A549 (cell line): ENCODE measurements around the gene CXCR5. TPM values are rescaled to one million over a fixed set of nuclear protein-coding genes. Genes with fewer than 3 reads are reported as not detected.

Source experiments
- ATAC-seq, 2 experiments: fragments of 200-7000 bp in 1 of 2; fragments of >200 bp in 1 of 2; cut with Nextera tagmentation in 1 of 2; cut with Tn5 transposase in 1 of 2; 3 replicates each; pipeline versions ENCODE4 v1.8.0 to v1.9.1; 2018 to 2020; ENCODE audit warnings: mild to moderate bottlenecking in 1 of 2, moderate library complexity in 1 of 2
- CTCF ChIA-PET: fragments of 300-600 bp; sonication (Branson Sonifier 250); formaldehyde crosslinking; extraction: SDS; loops from one replicate; lab custom pipeline; 2021; ENCODE audit warnings: antibody characterized with exemption, inconsistent platforms; lab: Yijun Ruan, JAX
- POLR2A ChIA-PET: fragments of 350-600 bp; formaldehyde crosslinking; extraction: SDS; loops from one replicate; lab custom pipeline; 2021; ENCODE audit warnings: antibody characterized with exemption, inconsistent platforms; lab: Yijun Ruan, JAX
- DNase-seq, 2 experiments: peaks; one replicate each; pipeline versions ENCODE4 v3.0.0 to v3.0.0-alpha.2; 2011 to 2016; ENCODE audit warnings: low read depth in 1 of 2, low spot score in 1 of 2
- FAIRE-seq: peaks from 2 replicates; lab custom pipeline; 2011; peaks lifted over from hg19 to GRCh38; lab: Jason Lieb, UNC
- H3K27ac ChIP-seq, 2 experiments: fragments of >200 bp; sonication (Bioruptor Twin); formaldehyde crosslinking; 3 replicates each; pipeline ENCODE4 v1.5.1; 2016 to 2017
- H3K4me1 ChIP-seq: fragments of >200 bp; sonication (Bioruptor Twin); formaldehyde crosslinking; 3 replicates; pipeline ENCODE4 v1.6.1; 2016
- H3K4me2 ChIP-seq: fragments of >200 bp; sonication (Bioruptor Twin); formaldehyde crosslinking; 3 replicates; pipeline ENCODE4 v1.6.1; 2016
- H3K4me3 ChIP-seq: fragments of >200 bp; sonication (Bioruptor Twin); formaldehyde crosslinking; 3 replicates; pipeline ENCODE4 v1.5.1; 2016
- H3K9me3 ChIP-seq: fragments of >200 bp; sonication (Bioruptor Twin); formaldehyde crosslinking; 3 replicates; pipeline ENCODE4 v1.6.1; 2016
- CBX8 ChIP-seq: fragments of 200-600 bp; sonication (generic); IDR thresholded peaks from 2 replicates; pipeline ENCODE4 v1.6.1; 2016
- CTCF ChIP-seq: fragments of >200 bp; sonication (Bioruptor Twin); formaldehyde crosslinking; IDR thresholded peaks from 3 replicates; pipeline ENCODE4 v1.5.1; 2016
- EHF ChIP-seq: fragments of 250-450 bp; sonication (Bioruptor Pico); IDR thresholded peaks from 2 replicates; pipeline ENCODE4 v1.5.0; 2020; ENCODE audit warnings: mild to moderate bottlenecking
- EHMT2 ChIP-seq: fragments of 200-600 bp; sonication (generic); IDR thresholded peaks from 2 replicates; pipeline ENCODE4 v1.6.1; 2016; ENCODE audit warnings: antibody characterized with exemption, low read depth, mild to moderate bottlenecking, moderate library complexity
- EP300 ChIP-seq, 2 experiments: fragments of >200 bp; sonication (Bioruptor Twin); formaldehyde crosslinking; IDR thresholded peaks; 2 replicates in 1 of 2; 3 replicates in 1 of 2; pipeline ENCODE4 v1.6.1; 2016 to 2017
- ESRRA ChIP-seq: fragments of 150-350 bp; IDR thresholded peaks from 2 replicates; pipeline ENCODE4 v1.6.1; 2014; ENCODE audit warnings: mild to moderate bottlenecking, low read length, borderline replicate concordance
- FOXS1 ChIP-seq: fragments of 250-450 bp; sonication (Bioruptor Pico); IDR thresholded peaks from 2 replicates; pipeline ENCODE4 v1.5.0; 2020; ENCODE audit warnings: mild to moderate bottlenecking, moderate library complexity
- HOXA7 ChIP-seq: fragments of 250-450 bp; sonication (Bioruptor Pico); IDR thresholded peaks from 2 replicates; pipeline ENCODE4 v1.5.0; 2020; ENCODE audit warnings: mild to moderate bottlenecking, moderate library complexity
- HOXB5 ChIP-seq: fragments of 250-450 bp; sonication (Bioruptor Pico); IDR thresholded peaks from 2 replicates; pipeline ENCODE4 v1.5.0; 2020; ENCODE audit warnings: mild to moderate bottlenecking, moderate library complexity
- JUN ChIP-seq, 2 experiments: fragments of >200 bp; sonication (Bioruptor Twin); formaldehyde crosslinking; IDR thresholded peaks; 2 replicates in 1 of 2; 3 replicates in 1 of 2; pipeline ENCODE4 v1.6.1; 2016 to 2017
- MAFK ChIP-seq: fragments of 450-650 bp; IDR thresholded peaks from 2 replicates; pipeline ENCODE4 v1.6.1; 2014; ENCODE audit not compliant: partially characterized antibody
- MAX ChIP-seq: IDR thresholded peaks from 2 replicates; pipeline ENCODE4 v1.6.1; 2012
- NPAS2 ChIP-seq: fragments of 250-450 bp; sonication (Bioruptor Pico); IDR thresholded peaks from 2 replicates; pipeline ENCODE4 v1.8.0; 2022; ENCODE audit warnings: mild to moderate bottlenecking, moderate library complexity, borderline replicate concordance
- POLR2A ChIP-seq: IDR thresholded peaks from 2 replicates; pipeline ENCODE4 v1.6.1; 2012; ENCODE audit warnings: mild to moderate bottlenecking, low read length
- POLR2AphosphoS2 ChIP-seq: conservative IDR thresholded peaks from 2 replicates; pipeline ENCODE4 v1.6.1; 2012; ENCODE audit warnings: low read length, improper control_type of control experiment, inconsistent platforms
- RARB ChIP-seq: fragments of 250-450 bp; sonication (Bioruptor Pico); IDR thresholded peaks from 2 replicates; pipeline ENCODE4 v1.8.0; 2021; ENCODE audit warnings: mild to moderate bottlenecking, moderate library complexity
- SMC3 ChIP-seq: fragments of >200 bp; sonication (Bioruptor Twin); formaldehyde crosslinking; IDR thresholded peaks from 3 replicates; pipeline ENCODE4 v1.6.1; 2018; ENCODE audit warnings: inconsistent platforms
- SREBF2 ChIP-seq: fragments of 450-650 bp; IDR thresholded peaks from 2 replicates; pipeline ENCODE4 v1.6.1; 2014; ENCODE audit warnings: mild to moderate bottlenecking, moderate library complexity
- TFCP2L1 ChIP-seq: fragments of 250-450 bp; sonication (Bioruptor Pico); IDR thresholded peaks from 2 replicates; pipeline ENCODE4 v1.5.0; 2021; ENCODE audit warnings: mild to moderate bottlenecking
- TP53 ChIP-seq: fragments of 250-450 bp; sonication (Bioruptor Pico); IDR thresholded peaks from 2 replicates; pipeline ENCODE4 v1.5.0; 2021; ENCODE audit warnings: mild to moderate bottlenecking, moderate library complexity
- ZSCAN20 ChIP-seq: fragments of 250-450 bp; sonication (Bioruptor Pico); IDR thresholded peaks from 2 replicates; pipeline ENCODE4 v1.8.0; 2022; ENCODE audit warnings: mild to moderate bottlenecking, moderate library complexity
- WGBS: methylation state at CpG from one replicate; pipeline ENCODE4 v1.1.6; 2017; ENCODE audit errors: missing lambda C conversion rate; 5-methylcytosine and 5-hydroxymethylcytosine counted together
- polyA plus RNA-seq, 4 experiments: library from polyadenylated mRNA; depleted of rRNA in 3 of 4; stranded (reverse); fragments of >200 nt; fragmentation: RNase III in 1 of 4; extraction: RNeasy Plus Mini Kit Qiagen cat#74134 plus additional on column Dnase treatment in 1 of 4; gene quantifications; 2 replicates in 3 of 4; 3 replicates in 1 of 4; pipeline ENCODE4 v1.2.3, GENCODE V29; 2011 to 2017
- TF ChIP-seq, protein P1 (sequence below): fragments of 450-650 bp; IDR thresholded peaks from 2 replicates; pipeline ENCODE4 v1.6.1; 2014; ENCODE audit warnings: antibody characterized with exemption

Gene CXCR5
- polyA plus RNA-seq, 2 of the 4 experiments (the other 2 are of a cell fraction) = 0.04 TPM; not detected in 1

- TF ChIP-seq MAFK (no peak), CBX8 (no peak), ZSCAN20 (no peak), RARB (no peak), EHMT2 (no peak), NPAS2 (CRISPR knock-in tag) (no peak), TP53 (no peak), HOXA7 (CRISPR knock-in tag) (peak; percentile 23; the same call in 1 of the 2 replicates), FOXS1 (CRISPR knock-in tag) (no peak), SMC3 (no peak), POLR2AphosphoS2 (no peak; the same call in 1 of the 2 replicates), JUN (IDR thresholded peaks at IDR 0.05) (no peak), SREBF2 (no peak), HOXB5 (CRISPR knock-in tag) (peak; percentile 7; the same call in 1 of the 2 replicates), EP300 (IDR thresholded peaks at IDR 0.05) (no peak), CTCF (no peak), EHF (CRISPR knock-in tag) (no peak), ESRRA (no peak)
- TF ChIP-seq, protein P1, sequence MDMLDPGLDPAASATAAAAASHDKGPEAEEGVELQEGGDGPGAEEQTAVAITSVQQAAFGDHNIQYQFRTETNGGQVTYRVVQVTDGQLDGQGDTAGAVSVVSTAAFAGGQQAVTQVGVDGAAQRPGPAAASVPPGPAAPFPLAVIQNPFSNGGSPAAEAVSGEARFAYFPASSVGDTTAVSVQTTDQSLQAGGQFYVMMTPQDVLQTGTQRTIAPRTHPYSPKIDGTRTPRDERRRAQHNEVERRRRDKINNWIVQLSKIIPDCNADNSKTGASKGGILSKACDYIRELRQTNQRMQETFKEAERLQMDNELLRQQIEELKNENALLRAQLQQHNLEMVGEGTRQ = no peak
Measured at GRCh38 chr11:118912742-118913410, 29.2 kb downstream of the CXCR5 start (continued).

- ATAC-seq (no peak), FAIRE-seq (no peak), DNase-seq (no peak)
- Histone ChIP-seq H3K4me3 (peak overlapping the region; percentile 19; the same call in 1 of the 3 replicates), H3K27ac (peak overlapping the region; percentile 98 to 100), H3K9me3 (no peaks in the 10 kb centered on the region), H3K4me2 (peak overlapping the region; percentile 100), H3K4me1 (peaks cover 80% of the 10 kb centered on the region)
- 80% methylated on average over 1 of the region's 9 CpGs for WGBS
- TF ChIP-seq POLR2A = no peak
- TF ChIP-seq JUN (IDR thresholded peaks at IDR 0.05) = peak in 1 of 2 experiments; percentile 29; a peak in 1 of 5 replicates
- ChIA-PET POLR2A (interaction anchor here (1.3 to 5.7 kb wide), 2 partner anchors 12 to 13 kb away, joined by 3 to 53 read pairs; partner anchors contain the start of gene BCL9L), CTCF (interaction anchor here (2.2 to 4.0 kb wide), 3 partner anchors 35 to 224 kb away, joined by 4 to 18 read pairs (median 9); partner anchors contain the start of gene DDX6)
Measured at GRCh38 chr11:118913411-118914125, 29.9 kb downstream of the CXCR5 start.

GRCh38 chr11:118914178-118914918, 30.7 kb downstream of the CXCR5 start:
- WGBS = 10% methylated on average over 5 of the region's 15 CpGs
- Histone ChIP-seq H3K9me3 (no peaks in the 10 kb centered on the region), H3K4me3 (0 out of 3 replicates have a peak overlapping the region, but pooled peaks have one; percentile 19), H3K4me1 (peaks cover 80% of the 10 kb centered on the region), H3K4me2 (peak overlapping the region; percentile 100), H3K27ac (peak overlapping the region; percentile 98 to 100)
- ChIA-PET POLR2A (interaction anchor here (1.3 kb wide), 1 partner anchor 12 kb away, joined by 3 read pairs; the partner anchor contains the start of gene BCL9L), CTCF (interaction anchor here (2.7 to 4.0 kb wide), 2 partner anchors 123 to 224 kb away, joined by 9 to 18 read pairs; partner anchors contain the start of gene DDX6)
- FAIRE-seq = no peak
- no peak for ATAC-seq
- peak in 1 of 2 experiments; percentile 48 for DNase-seq
- TF ChIP-seq EP300 (IDR thresholded peaks at IDR 0.05) = peak in 1 of 2 experiments; percentile 25; a peak in 1 of 5 replicates
- TF ChIP-seq TFCP2L1 (CRISPR knock-in tag) = no peak
- peak in 1 of 2 experiments; percentile 12; a peak in 1 of 5 replicates for TF ChIP-seq JUN (IDR thresholded peaks at IDR 0.05)
- TF ChIP-seq, protein P1 = no peak
- TF ChIP-seq MAX = peak; percentile 48
